Body of pancreas (tissue), 4 donors: Measurements from ENCODE around the gene STRIP2. TPM values are rescaled to one million over a fixed set of nuclear protein-coding genes. Genes with fewer than 3 reads are reported as not detected.

Experiments used
- ATAC-seq: fragments of 150-250 bp; one replicate; pipeline ENCODE4 v1.9.1; 2016
- DNase-seq, 4 donors: peaks; one replicate each; pipeline ENCODE4 v3.0.0-alpha.2; 2019
- H3K27ac ChIP-seq, 4 donors: fragments of 200-600 bp; sonication (generic); 1 replicate in 3 of 4; 2 replicates in 1 of 4; pipeline versions ENCODE4 v1.5.1 to v1.6.1; 2016 to 2019; ENCODE audit warnings: mild to moderate bottlenecking in 1 of 4, mixed read lengths in 1 of 4, moderate library complexity in 1 of 4
- H3K27me3 ChIP-seq, 2 donors: fragments of 200-600 bp; sonication (generic); one replicate each; pipeline ENCODE4 v1.6.0; 2016; ENCODE audit warnings: mild to moderate bottlenecking in 1 of 2
- H3K36me3 ChIP-seq, 2 donors: fragments of 200-600 bp; sonication (generic); replicated peaks in 1 of 2; 2 replicates each; pipeline ENCODE4 v1.5.1; 2016; ENCODE audit warnings: low read depth in 2 of 2; ENCODE audit not compliant: insufficient read depth in 1 of 2
- H3K4me1 ChIP-seq: fragments of 200-600 bp; sonication (generic); one replicate; pipeline ENCODE4 v1.6.0; 2016
- H3K4me3 ChIP-seq, 2 donors: fragments of 200-600 bp; sonication (generic); 1 replicate in 1 of 2; 2 replicates in 1 of 2; pipeline ENCODE4 v1.5.1; 2016 to 2019
- H3K9me3 ChIP-seq, 3 donors: fragments of 200-600 bp; sonication (generic); 1 replicate in 2 of 3; 2 replicates in 1 of 3; pipeline ENCODE4 v1.5.1; 2016
- POLR2A ChIP-seq, 3 donors: fragments of 450-650 bp; IDR thresholded peaks; one replicate each; pipeline ENCODE4 v1.6.1; 2016; ENCODE audit warnings: antibody characterized with exemption in 3 of 3, mild to moderate bottlenecking in 2 of 3
- WGBS, 2 donors: methylation state at CpG; one replicate each; pipeline ENCODE4 v1.1.5; 2017; 5-methylcytosine and 5-hydroxymethylcytosine counted together
- intact Hi-C: fragments of 100-400 bp; cut with DNase I; formaldehyde crosslinking; loops from one replicate; pipeline ENCODE4 v1.15.1; 2023
- total RNA-seq, 2 donors: library from RNA; depleted of rRNA; stranded (reverse); fragments of >200 nt; gene quantifications; one replicate each; pipeline ENCODE4 v1.1.0, GENCODE V29; 2016
- TF ChIP-seq, protein P1 (sequence below), 7 experiments: fragments of 450-650 bp in 4 of 7; fragments of 200-600 bp in 3 of 7; sonication (generic) in 3 of 7; IDR thresholded peaks; one replicate each; pipeline ENCODE4 v1.5.1; 2016 to 2019; ENCODE audit warnings: antibody characterized with exemption in 7 of 7

The STRIP2 gene
- total RNA-seq, 2 donors from 2014 or later, result 0.26 TPM; not detected in 1

- TF ChIP-seq, protein P1, sequence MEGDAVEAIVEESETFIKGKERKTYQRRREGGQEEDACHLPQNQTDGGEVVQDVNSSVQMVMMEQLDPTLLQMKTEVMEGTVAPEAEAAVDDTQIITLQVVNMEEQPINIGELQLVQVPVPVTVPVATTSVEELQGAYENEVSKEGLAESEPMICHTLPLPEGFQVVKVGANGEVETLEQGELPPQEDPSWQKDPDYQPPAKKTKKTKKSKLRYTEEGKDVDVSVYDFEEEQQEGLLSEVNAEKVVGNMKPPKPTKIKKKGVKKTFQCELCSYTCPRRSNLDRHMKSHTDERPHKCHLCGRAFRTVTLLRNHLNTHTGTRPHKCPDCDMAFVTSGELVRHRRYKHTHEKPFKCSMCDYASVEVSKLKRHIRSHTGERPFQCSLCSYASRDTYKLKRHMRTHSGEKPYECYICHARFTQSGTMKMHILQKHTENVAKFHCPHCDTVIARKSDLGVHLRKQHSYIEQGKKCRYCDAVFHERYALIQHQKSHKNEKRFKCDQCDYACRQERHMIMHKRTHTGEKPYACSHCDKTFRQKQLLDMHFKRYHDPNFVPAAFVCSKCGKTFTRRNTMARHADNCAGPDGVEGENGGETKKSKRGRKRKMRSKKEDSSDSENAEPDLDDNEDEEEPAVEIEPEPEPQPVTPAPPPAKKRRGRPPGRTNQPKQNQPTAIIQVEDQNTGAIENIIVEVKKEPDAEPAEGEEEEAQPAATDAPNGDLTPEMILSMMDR (IDR thresholded peaks at IDR 0.05), result no peak
- TF ChIP-seq POLR2A (IDR thresholded peaks at IDR 0.05), result no peak
- Histone ChIP-seq H3K36me3 (no peaks in the 10 kb centered on the region), H3K9me3 (no peaks in the 10 kb centered on the region), H3K27me3 (no peaks in the 10 kb centered on the region), H3K27ac (no peak overlapping the region), H3K4me1 (no peaks in the 10 kb centered on the region), H3K4me3 (no peak overlapping the region)
- ATAC-seq, result no peak
- no peak for DNase-seq
- intact Hi-C loops, result no loop called here
- 38 to 68% methylated on average over 1 of the region's 1 CpG for WGBS, 2 donors
Observed at GRCh38 chr7:129495987-129496386, 61.8 kb downstream of the STRIP2 start.

- intact Hi-C loops, result no loop called here
- 65 to 67% methylated on average over 7 of the region's 7 CpGs for WGBS, 2 donors
Observed at GRCh38 chr7:129496653-129497052, 62.4 kb downstream of the STRIP2 start.

GRCh38 chr7:129497156-129497555 is 62.9 kb downstream of the STRIP2 start:
- H3K4me1 ChIP-seq, result peaks cover 4% of the 10 kb centered on the region
- 71 to 82% methylated on average over 4 of the region's 4 CpGs for WGBS, 2 donors
- no peaks in the 10 kb centered on the region for H3K36me3 ChIP-seq
- H3K4me3 ChIP-seq, result no peak overlapping the region
- intact Hi-C loops, result no loop called here
- no peaks in the 10 kb centered on the region for H3K9me3 ChIP-seq
- no peaks in the 10 kb centered on the region for H3K27me3 ChIP-seq
- H3K27ac ChIP-seq, result no peak overlapping the region
- ATAC-seq (no peak), DNase-seq (no peak)
- TF ChIP-seq, protein P1 (IDR thresholded peaks at IDR 0.05), result no peak
- no peak for TF ChIP-seq POLR2A (IDR thresholded peaks at IDR 0.05)

More at GRCh38 chr7:129496653-129497052, 62.4 kb downstream of the STRIP2 start:
- no peak for DNase-seq
- TF ChIP-seq, protein P1 (IDR thresholded peaks at IDR 0.05), result no peak
- TF ChIP-seq POLR2A (IDR thresholded peaks at IDR 0.05), result no peak
- Histone ChIP-seq H3K27ac (no peak overlapping the region), H3K4me1 (peaks cover under 1% of the 10 kb centered on the region), H3K27me3 (no peaks in the 10 kb centered on the region), H3K9me3 (no peaks in the 10 kb centered on the region), H3K36me3 (no peaks in the 10 kb centered on the region), H3K4me3 (no peak overlapping the region)
- no peak for ATAC-seq

DNA sequence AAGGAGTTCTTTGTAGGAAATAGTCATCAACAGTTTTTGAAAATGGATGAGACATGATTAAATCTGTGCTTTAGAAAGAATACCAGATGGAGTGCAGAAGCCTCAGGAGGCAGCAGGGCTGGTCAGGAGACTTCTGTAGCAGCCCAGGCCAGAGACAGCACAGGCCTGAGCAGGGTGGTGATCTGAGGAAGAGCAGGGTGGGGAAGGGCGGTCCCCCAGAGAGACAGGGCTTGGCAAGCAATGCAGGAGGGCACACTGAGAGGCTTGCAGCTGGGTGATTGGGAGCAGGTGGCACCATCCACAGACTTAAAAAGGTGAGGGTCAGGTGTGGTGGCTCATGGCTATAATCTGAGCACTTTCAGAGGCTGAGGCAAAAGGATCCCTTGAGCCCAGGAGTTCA is 63.8 kb downstream of the STRIP2 start:
- no peak overlapping the region for H3K27ac ChIP-seq
- H3K4me1 ChIP-seq, result peaks cover 10% of the 10 kb centered on the region
- H3K4me3 ChIP-seq, result no peak overlapping the region
- WGBS, 2 donors, result 100% methylated on average over 1 of the region's 1 CpG
- ATAC-seq (no peak), DNase-seq (no peak)
- TF ChIP-seq, protein P1 (IDR thresholded peaks at IDR 0.05), result no peak
- no peak for TF ChIP-seq POLR2A (IDR thresholded peaks at IDR 0.05)
- H3K36me3 ChIP-seq, result no peaks in the 10 kb centered on the region
- intact Hi-C loops, result no loop called here
- H3K9me3 ChIP-seq, result no peaks in the 10 kb centered on the region
- no peaks in the 10 kb centered on the region for H3K27me3 ChIP-seq

DNA sequence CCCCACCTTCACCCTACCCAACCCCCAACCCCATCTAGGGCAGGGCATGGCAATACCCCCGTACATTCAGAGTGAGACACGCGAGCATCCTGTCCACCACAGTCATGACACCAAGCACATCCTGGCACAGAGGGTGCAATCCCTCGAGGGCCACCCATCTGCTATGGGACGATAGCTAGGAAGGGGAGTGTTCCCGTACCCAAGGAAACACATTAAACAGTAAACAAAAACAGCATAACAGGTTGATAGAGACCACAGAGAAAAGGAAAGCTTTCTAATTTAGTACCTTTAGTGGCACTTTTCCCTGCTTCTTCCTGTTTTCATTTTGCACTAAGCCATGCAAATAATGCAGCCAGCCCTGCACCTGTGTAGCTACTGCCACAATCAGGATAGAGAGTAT is 65.8 kb downstream of the STRIP2 start:
- no peak for TF ChIP-seq POLR2A (IDR thresholded peaks at IDR 0.05)
- TF ChIP-seq, protein P1 (IDR thresholded peaks at IDR 0.05), result no peak
- Histone ChIP-seq H3K9me3 (no peaks in the 10 kb centered on the region), H3K36me3 (no peaks in the 10 kb centered on the region), H3K4me1 (peaks cover 12% of the 10 kb centered on the region), H3K27ac (no peak overlapping the region), H3K27me3 (no peaks in the 10 kb centered on the region), H3K4me3 (no peak overlapping the region)
- ATAC-seq (no peak), DNase-seq (no peak)
- WGBS, 2 donors, result 85% methylated on average over 6 of the region's 6 CpGs
- intact Hi-C loops, result no loop called here
